ENCODE measurements around the gene CIAO3. TPM values are rescaled to one million over a fixed set of nuclear protein-coding genes. Genes with fewer than 3 reads are reported as not detected.

CIAO3 gene
- total RNA-seq, 1 experiment from 2014 or later: 29.6 TPM

DNA sequence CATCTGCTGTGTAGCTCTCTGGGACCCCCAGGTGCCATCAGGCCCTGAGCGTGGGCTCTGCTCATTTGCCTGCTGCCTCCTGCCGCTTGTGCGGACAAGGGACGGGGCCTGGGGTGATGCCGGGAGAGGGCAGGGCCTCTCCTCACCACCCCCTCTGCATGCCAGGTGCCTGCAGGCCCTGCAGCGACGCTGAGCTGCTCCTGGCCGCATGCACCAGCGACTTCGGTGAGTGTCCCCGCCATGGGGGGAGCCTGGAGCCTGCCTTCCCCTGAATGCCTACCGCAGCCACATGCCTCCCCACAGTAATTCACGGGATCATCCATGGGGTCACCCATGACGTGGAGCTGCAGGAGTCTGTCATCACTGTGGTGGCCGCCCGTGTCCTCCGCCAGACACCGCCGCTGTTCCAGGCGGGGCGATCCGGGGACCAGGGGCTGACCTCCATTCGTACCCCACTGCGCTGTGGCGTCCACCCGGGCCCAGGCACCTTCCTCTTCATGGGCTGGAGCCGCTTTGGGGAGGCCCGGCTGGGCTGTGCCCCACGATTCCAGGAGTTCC lies 23.9 kb downstream of the CIAO3 start:
- DNase-seq (ENCODE audit: low spot score): no peak
- in situ Hi-C loops (cut with HindIII; ENCODE audit: low sequenced_read_pairs): loop anchor here (10.0 to 25.0 kb wide), 2 partner anchors 145 to 258 kb away; partner anchors contain the start of gene LMF1

DNA sequence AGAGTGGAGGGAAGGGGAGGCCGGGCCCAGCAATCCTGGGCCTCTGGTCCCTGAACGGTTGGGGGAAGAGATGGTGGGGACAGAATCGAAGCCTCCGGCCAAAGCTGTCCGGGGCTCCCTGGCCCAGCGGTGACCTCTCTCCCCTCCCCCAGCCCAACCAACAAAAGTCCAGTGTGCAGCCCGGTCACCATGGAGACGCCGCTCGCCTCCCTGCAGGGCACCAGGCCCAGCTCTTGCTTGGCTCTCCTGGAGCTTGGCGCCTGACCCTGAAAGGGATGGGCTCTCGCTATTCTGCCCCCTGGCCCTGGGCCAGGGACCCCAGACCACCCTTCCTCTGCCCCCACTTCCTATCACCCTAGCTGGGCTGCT lies 24.6 kb downstream of the CIAO3 start:
- in situ Hi-C loops (cut with HindIII; ENCODE audit: low sequenced_read_pairs): loop anchor here (10.0 to 25.0 kb wide), 2 partner anchors 146 to 259 kb away; partner anchors contain the start of gene LMF1
- DNase-seq (ENCODE audit: low spot score): peak; percentile 80

DNA sequence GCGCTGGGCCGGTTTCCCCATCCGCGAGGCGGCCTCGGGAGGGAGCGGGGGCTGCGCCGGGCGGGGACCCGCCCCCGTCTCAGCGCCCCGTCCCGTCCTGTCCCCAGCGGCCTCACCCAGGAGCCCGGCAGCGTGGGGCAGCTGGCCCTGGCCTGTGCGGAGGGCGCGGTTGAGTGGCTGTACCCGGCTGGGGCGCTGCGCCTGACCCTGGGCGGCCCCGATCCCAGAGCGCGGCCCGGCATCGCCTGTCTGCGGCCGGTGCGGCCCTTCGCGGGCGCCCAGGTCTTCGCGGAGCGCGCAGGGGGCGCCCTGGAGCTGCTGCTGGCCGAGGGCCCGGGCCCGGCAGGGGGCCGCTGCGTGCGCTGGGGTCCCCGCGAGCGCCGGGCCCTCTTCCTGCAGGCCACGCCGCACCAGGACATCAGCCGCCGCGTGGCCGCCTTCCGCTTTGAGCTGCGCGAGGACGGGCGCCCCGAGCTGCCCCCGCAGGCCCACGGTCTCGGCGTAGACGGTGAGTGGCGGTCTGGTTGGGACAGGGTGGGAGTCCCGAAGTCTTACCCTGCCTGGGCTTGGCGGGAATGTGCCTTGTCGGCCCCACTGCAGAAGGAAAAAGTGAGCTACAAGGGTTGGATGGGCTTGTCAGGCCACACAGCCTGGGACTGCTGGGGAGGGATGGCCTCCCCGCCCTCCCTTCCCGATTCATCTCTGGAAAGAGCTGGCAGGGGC lies 25.2 kb downstream of the CIAO3 start:
- no peak for DNase-seq (ENCODE audit: low spot score)
- in situ Hi-C loops (cut with HindIII; ENCODE audit: low sequenced_read_pairs): loop anchor here (10.0 to 25.0 kb wide), 2 partner anchors 147 to 259 kb away; partner anchors contain the start of gene LMF1

GRCh38 chr16:714558-715476 lies 26.0 kb downstream of the CIAO3 start, which contains the start of gene METRN:
METRN (plus strand) TSS chr16:715118; CDS start chr16:715290, 172 bp downstream.
- in situ Hi-C loops (cut with HindIII; ENCODE audit: low sequenced_read_pairs): loop anchor here (10.0 to 25.0 kb wide), 2 partner anchors 147 to 260 kb away; partner anchors contain the start of gene LMF1
- peak; percentile 85 for DNase-seq (ENCODE audit: low spot score)

- in situ Hi-C loops (cut with HindIII; ENCODE audit: low sequenced_read_pairs): loop anchor here (10.0 to 25.0 kb wide), 2 partner anchors 148 to 261 kb away; partner anchors contain the start of gene LMF1
- no peak for DNase-seq (ENCODE audit: low spot score)
Observed at GRCh38 chr16:714079-714478, 26.7 kb downstream of the CIAO3 start.

DNA sequence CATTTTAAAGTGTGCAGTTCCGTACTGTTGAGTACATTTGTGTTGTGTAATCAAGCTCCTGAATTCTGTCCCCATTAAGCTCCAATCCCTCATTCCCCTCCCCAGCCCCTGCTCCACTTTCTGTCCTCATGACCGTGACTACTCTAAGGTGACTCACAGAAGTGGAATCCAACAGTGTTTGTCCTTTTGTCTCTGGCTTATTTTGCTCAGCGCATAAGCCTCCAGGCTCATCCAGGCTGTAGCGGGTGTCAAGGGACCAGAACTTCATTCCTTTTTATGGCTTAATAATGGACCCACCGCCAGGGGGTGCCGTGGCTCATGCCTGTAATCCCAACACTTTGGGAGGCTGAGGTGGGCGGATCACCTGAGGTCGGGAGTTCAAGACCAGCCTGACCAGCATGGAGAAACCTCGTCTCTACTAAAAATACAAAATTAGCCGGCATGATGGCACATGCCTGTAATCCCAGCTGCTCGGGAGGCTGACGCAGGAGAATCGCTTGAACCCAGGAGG lies 28.0 kb downstream of the CIAO3 start:
- in situ Hi-C loops (cut with HindIII; ENCODE audit: low sequenced_read_pairs): loop anchor here (10.0 to 25.0 kb wide), 2 partner anchors 150 to 262 kb away; partner anchors contain the start of gene LMF1
- peak; percentile 63 for DNase-seq (ENCODE audit: low spot score)

- in situ Hi-C loops (cut with HindIII; ENCODE audit: low sequenced_read_pairs): loop anchor here (10.0 to 25.0 kb wide), 2 partner anchors 151 to 263 kb away; partner anchors contain the start of gene LMF1
- DNase-seq (ENCODE audit: low spot score): peak; percentile 78
Observed at GRCh38 chr16:711548-712320, 29.1 kb downstream of the CIAO3 start.

- in situ Hi-C loops (cut with HindIII; ENCODE audit: low sequenced_read_pairs): loop anchor here (10.0 to 25.0 kb wide), 2 partner anchors 151 to 264 kb away; partner anchors contain the start of gene LMF1
- DNase-seq (ENCODE audit: low spot score): no peak
Observed at GRCh38 chr16:711084-711483, 29.7 kb downstream of the CIAO3 start.

DNA sequence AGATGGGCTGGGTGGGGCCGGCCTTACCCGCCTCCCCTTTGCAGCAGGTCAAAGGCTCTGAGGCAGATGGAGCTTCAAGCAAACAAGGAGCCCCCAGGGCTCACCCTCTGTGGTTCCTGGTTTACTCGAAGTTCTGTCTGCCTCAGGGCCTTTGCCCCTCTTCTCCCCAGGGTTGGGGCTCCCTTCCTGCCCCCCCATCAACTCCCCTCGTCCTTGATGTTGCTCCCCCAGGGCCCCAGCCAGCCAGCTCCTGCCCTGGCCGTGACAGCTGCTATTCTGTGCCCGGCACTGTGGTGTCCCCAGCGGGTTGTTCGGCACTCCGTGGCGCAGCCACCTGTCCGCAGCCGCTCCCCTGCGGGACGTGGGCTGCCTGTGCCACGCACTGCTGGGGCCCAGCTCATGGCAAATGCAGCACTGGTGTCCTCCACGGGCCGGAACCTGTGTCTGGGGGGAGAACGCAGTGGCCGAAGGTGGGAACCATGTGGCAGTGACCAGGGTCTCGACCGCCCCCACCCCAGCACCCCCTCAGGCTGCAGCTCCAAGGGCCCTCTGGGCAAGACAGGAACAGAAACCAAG lies 30.2 kb downstream of the CIAO3 start:
- DNase-seq (ENCODE audit: low spot score): no peak
- in situ Hi-C loops (cut with HindIII; ENCODE audit: low sequenced_read_pairs): loop anchor here (10.0 to 25.0 kb wide), 2 partner anchors 152 to 264 kb away; partner anchors contain the start of gene LMF1

GRCh38 chr16:709566-710499 lies 31.0 kb downstream of the CIAO3 start:
- DNase-seq (ENCODE audit: low spot score): peak; percentile 98
- in situ Hi-C loops (cut with HindIII; ENCODE audit: low sequenced_read_pairs): loop anchor here (10.0 to 25.0 kb wide), 2 partner anchors 152 to 265 kb away; partner anchors contain the start of gene LMF1

- in situ Hi-C loops (cut with HindIII; ENCODE audit: low sequenced_read_pairs): loop anchor here (25.0 kb wide), 1 partner anchor 153 kb away; no protein-coding TSS in a partner anchor
- DNase-seq (ENCODE audit: low spot score): no peak
Observed at GRCh38 chr16:708959-709358, 31.8 kb downstream of the CIAO3 start.

DNA sequence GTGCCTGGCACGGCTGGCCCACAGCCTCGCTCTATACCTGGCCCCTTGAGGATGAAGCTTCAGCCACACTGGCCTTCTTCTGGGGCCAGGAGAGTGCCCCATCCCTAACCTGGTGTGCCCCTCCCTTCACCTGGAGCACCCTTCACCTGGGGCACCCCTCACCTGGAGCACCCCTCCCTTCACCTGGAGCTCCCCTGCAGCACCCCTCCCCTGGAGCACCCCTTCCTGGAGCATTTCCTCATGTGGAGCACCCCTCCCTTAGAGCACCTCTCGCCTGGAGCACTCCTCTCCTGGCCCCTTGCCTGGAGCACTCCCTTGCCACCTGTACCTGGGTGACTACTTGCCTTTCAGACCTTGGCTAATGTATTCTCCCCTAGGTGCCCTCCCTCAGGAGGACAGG lies 32.8 kb downstream of the CIAO3 start:
- DNase-seq (ENCODE audit: low spot score): no peak
- in situ Hi-C loops (cut with HindIII; ENCODE audit: low sequenced_read_pairs): loop anchor here (25.0 kb wide), 1 partner anchor 154 kb away; no protein-coding TSS in a partner anchor

GRCh38 chr16:707062-707538 lies 33.7 kb downstream of the CIAO3 start:
- no peak for DNase-seq (ENCODE audit: low spot score)
- in situ Hi-C loops (cut with HindIII; ENCODE audit: low sequenced_read_pairs): loop anchor here (25.0 kb wide), 1 partner anchor 155 kb away; no protein-coding TSS in a partner anchor

- in situ Hi-C loops (cut with HindIII; ENCODE audit: low sequenced_read_pairs): loop anchor here (25.0 kb wide), 1 partner anchor 156 kb away; no protein-coding TSS in a partner anchor
Observed at GRCh38 chr16:706189-707061, 34.4 kb downstream of the CIAO3 start.

DNA sequence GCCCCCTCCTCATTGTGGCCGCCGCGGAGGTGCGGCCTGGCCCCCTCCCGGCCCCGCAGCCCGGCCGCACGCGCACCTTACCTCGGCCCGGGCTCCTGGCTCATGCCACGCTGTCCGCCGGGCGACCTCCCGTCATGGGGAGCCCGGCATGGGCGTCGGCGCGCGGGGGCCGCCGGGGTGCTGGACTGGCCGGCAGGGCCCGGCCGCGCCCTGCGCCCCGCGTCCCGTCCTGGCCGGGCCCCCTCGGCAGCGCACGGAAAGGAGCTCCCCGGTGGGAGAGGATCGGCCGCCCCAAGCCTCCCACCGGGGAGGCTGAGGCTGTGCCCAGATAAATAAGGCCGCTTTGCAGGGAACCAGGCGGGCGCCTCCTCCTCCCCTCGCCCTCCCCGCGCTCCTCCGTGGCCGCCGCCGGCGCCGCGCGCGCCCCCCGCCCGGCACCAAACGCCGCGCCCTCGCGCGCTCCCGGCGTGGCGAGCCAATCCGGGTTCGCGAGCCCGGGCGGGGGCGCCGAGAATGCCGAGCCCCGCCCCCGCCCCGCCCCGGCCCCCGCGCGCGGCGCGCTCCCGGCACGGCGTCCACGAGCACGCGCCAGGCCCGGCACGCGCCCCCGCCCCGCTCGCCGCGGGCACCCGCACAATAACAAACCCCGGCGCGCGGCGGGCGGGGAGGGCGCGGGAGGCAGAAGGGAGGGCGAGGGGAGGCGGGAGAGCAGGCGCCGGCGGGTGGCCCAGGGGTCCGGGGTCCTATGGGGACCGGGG lies 35.2 kb downstream of the CIAO3 start, which contains the start of gene FBXL16:
Gene FBXL16, minus strand, starts transcription at position 371 of the 758 bp plus-strand sequence. CDS start 8,396 bp downstream, outside the sequence.
- in situ Hi-C loops (cut with HindIII; ENCODE audit: low sequenced_read_pairs): loop anchor here (25.0 kb wide), 1 partner anchor 157 kb away; no protein-coding TSS in a partner anchor
- peak; percentile 79 for DNase-seq (ENCODE audit: low spot score)

More at GRCh38 chr16:706189-707061, 34.4 kb downstream of the CIAO3 start:
- DNase-seq (ENCODE audit: low spot score): no peak

All from G401 (cell line).